ENCODE data around the gene USP13. TPM values are rescaled to one million over a fixed set of nuclear protein-coding genes. Genes with fewer than 3 reads are reported as not detected.

USP13 gene
- total RNA-seq: 10 to 100 TPM; 14.8 to 19.0 TPM

GRCh38 chr3:179652447-179653095, at the start of gene USP13:
Gene USP13 (plus strand): TSS chr3:179653040. CDS start chr3:179653226, 186 bp downstream.

GRCh38 chr3:179604321-179605078, 48.3 kb upstream of the USP13 start, which contains the start of the genes MRPL47 and NDUFB5:
Gene MRPL47 (minus strand): TSS chr3:179604638. CDS start chr3:179604624, 14 bp downstream.
Gene NDUFB5 (plus strand): TSS chr3:179604794. CDS start chr3:179604816, 22 bp downstream.

Small RNAs within 50 kb of the gene (small RNA-seq; reads per million reads assigned to genes)
- 0 to 0.04 reads per million in 2 donors for gene RF01210

Other genes starting within 250 kb of the USP13 start
- gene GNB4, start 201.6 kb upstream of the USP13 start, total RNA-seq: 100 to 1,000 TPM in 1 of 2 donors, 10 to 100 TPM in 1; 90.5 to 114 TPM
- 10 to 100 TPM; 31.3 to 66.6 TPM for gene ACTL6A, start 90.1 kb upstream of the USP13 start, total RNA-seq
- gene MRPL47, start 48.4 kb upstream of the USP13 start, total RNA-seq: 10 to 100 TPM; 34.4 to 44.3 TPM
- gene NDUFB5, start 48.2 kb upstream of the USP13 start, total RNA-seq: 100 to 1,000 TPM in 1 of 2 donors, 10 to 100 TPM in 1; 78.5 to 104 TPM

All from melanocyte of skin (primary cell).